ENCODE measurements around the gene NEMP1.

Gene NEMP1

GRCh38 chr12:57046947-57047890 is 31.4 kb downstream of the NEMP1 start:
- Histone ChIP-seq H2BK120ac (ENCODE audit: low read depth, low read length) (no peak overlapping the region), H2BK15ac (ENCODE audit: low read depth, poor library complexity, severe bottlenecking) (no peak overlapping the region), H3K9me3 (ENCODE audit: control insufficient read depth, low read length) (no peaks in the 10 kb centered on the region), H2AFZ (ENCODE audit: low read depth, low read length) (no peak overlapping the region), H3K4me1 (ENCODE audit: control insufficient read depth, insufficient read depth, low read depth, low read length) (peaks cover 6% of the 10 kb centered on the region), H3K4me3 (ENCODE audit: insufficient read depth in 1 of 2, low read depth in 1 of 2, low read length in 2 of 2) (no peak overlapping the region), H4K8ac (ENCODE audit: low read length) (no peak overlapping the region), H3K18ac (ENCODE audit: low read depth in 1 of 2, low read length in 2 of 2) (no peak overlapping the region), H3K14ac (ENCODE audit: low read length in 2 of 2) (no peak overlapping the region), H3K27ac (ENCODE audit: low read length, poor library complexity, severe bottlenecking) (no peak overlapping the region), H2AK5ac (ENCODE audit: low read length, severe bottlenecking) (no peak overlapping the region), H3K9ac (ENCODE audit: low read length) (no peak overlapping the region), H3K36me3 (ENCODE audit: control insufficient read depth in 1 of 2, insufficient read depth in 2 of 2, low read depth in 1 of 2, low read length in 2 of 2) (no peaks in the 10 kb centered on the region), H3K4ac (ENCODE audit: low read depth in 1 of 2, low read length in 2 of 2) (no peak overlapping the region), H2BK5ac (ENCODE audit: low read depth, low read length, poor library complexity, severe bottlenecking) (no peak overlapping the region), H3K27me3 (ENCODE audit: control insufficient read depth in 1 of 2, insufficient read depth in 1 of 2, low read length in 2 of 2) (peaks cover 43 to 93% of the 10 kb centered on the region in 2 experiments), H3K4me2 (ENCODE audit: low read length, poor library complexity, severe bottlenecking) (no peak overlapping the region), H3K79me1 (replicated peaks; ENCODE audit: low read length, poor library complexity, severe bottlenecking) (no peaks in the 10 kb centered on the region), H2BK12ac (ENCODE audit: low read length in 2 of 2) (no peak overlapping the region), H4K91ac (ENCODE audit: low read length) (no peak overlapping the region), H3K23ac (ENCODE audit: low read length in 2 of 2) (no peak overlapping the region)
- DNase-seq = no peak
- 79% methylated on average over 9 of the region's 10 CpGs for WGBS

- no peak overlapping the region for H3K18ac ChIP-seq (ENCODE audit: low read depth in 1 of 2, low read length in 2 of 2)
- no peaks in the 10 kb centered on the region for H3K9me3 ChIP-seq (ENCODE audit: control insufficient read depth, low read length)
- no peak overlapping the region for H3K4me3 ChIP-seq (ENCODE audit: insufficient read depth in 1 of 2, low read depth in 1 of 2, low read length in 2 of 2)
- H2BK12ac ChIP-seq (ENCODE audit: low read length in 2 of 2) = no peak overlapping the region
- no peak overlapping the region for H3K4me2 ChIP-seq (ENCODE audit: low read length, poor library complexity, severe bottlenecking)
- no peak for DNase-seq
- H3K14ac ChIP-seq (ENCODE audit: low read length in 2 of 2) = no peak overlapping the region
- H3K9ac ChIP-seq (ENCODE audit: low read length) = no peak overlapping the region
- no peaks in the 10 kb centered on the region for H3K79me1 ChIP-seq (replicated peaks; ENCODE audit: low read length, poor library complexity, severe bottlenecking)
- no peak overlapping the region for H2AK5ac ChIP-seq (ENCODE audit: low read length, severe bottlenecking)
- H3K27me3 ChIP-seq (ENCODE audit: control insufficient read depth in 1 of 2, insufficient read depth in 1 of 2, low read length in 2 of 2) = peaks cover 46 to 100% of the 10 kb centered on the region in 2 experiments
- H2BK120ac ChIP-seq (ENCODE audit: low read depth, low read length) = no peak overlapping the region
- no peak overlapping the region for H2AFZ ChIP-seq (ENCODE audit: low read depth, low read length)
- peaks cover 6% of the 10 kb centered on the region for H3K4me1 ChIP-seq (ENCODE audit: control insufficient read depth, insufficient read depth, low read depth, low read length)
- H3K23ac ChIP-seq (ENCODE audit: low read length in 2 of 2) = no peak overlapping the region
- H3K27ac ChIP-seq (ENCODE audit: low read length, poor library complexity, severe bottlenecking) = no peak overlapping the region
- H3K36me3 ChIP-seq (ENCODE audit: control insufficient read depth in 1 of 2, insufficient read depth in 2 of 2, low read depth in 1 of 2, low read length in 2 of 2) = no peaks in the 10 kb centered on the region
- no peak overlapping the region for H2BK15ac ChIP-seq (ENCODE audit: low read depth, poor library complexity, severe bottlenecking)
- WGBS = 86% methylated on average over 6 of the region's 6 CpGs
- H4K91ac ChIP-seq (ENCODE audit: low read length) = no peak overlapping the region
- H2BK5ac ChIP-seq (ENCODE audit: low read depth, low read length, poor library complexity, severe bottlenecking) = no peak overlapping the region
- no peak overlapping the region for H4K8ac ChIP-seq (ENCODE audit: low read length)
- no peak overlapping the region for H3K4ac ChIP-seq (ENCODE audit: low read depth in 1 of 2, low read length in 2 of 2)
Measured at GRCh38 chr12:57046086-57046791, 32.4 kb downstream of the NEMP1 start.

GRCh38 chr12:57044889-57045288 is 33.7 kb downstream of the NEMP1 start:
- Histone ChIP-seq H3K4me2 (ENCODE audit: low read length, poor library complexity, severe bottlenecking) (no peak overlapping the region), H3K4me3 (ENCODE audit: insufficient read depth in 1 of 2, low read depth in 1 of 2, low read length in 2 of 2) (no peak overlapping the region), H4K91ac (ENCODE audit: low read length) (no peak overlapping the region), H3K4ac (ENCODE audit: low read depth in 1 of 2, low read length in 2 of 2) (no peak overlapping the region), H3K9me3 (ENCODE audit: control insufficient read depth, low read length) (no peaks in the 10 kb centered on the region), H3K14ac (ENCODE audit: low read length in 2 of 2) (no peak overlapping the region), H3K23ac (ENCODE audit: low read length in 2 of 2) (peak overlapping the region in 1 of 2 experiments; percentile 77), H3K27ac (ENCODE audit: low read length, poor library complexity, severe bottlenecking) (no peak overlapping the region), H2BK120ac (ENCODE audit: low read depth, low read length) (no peak overlapping the region), H2AFZ (ENCODE audit: low read depth, low read length) (no peak overlapping the region), H4K8ac (ENCODE audit: low read length) (no peak overlapping the region), H3K36me3 (ENCODE audit: control insufficient read depth in 1 of 2, insufficient read depth in 2 of 2, low read depth in 1 of 2, low read length in 2 of 2) (no peaks in the 10 kb centered on the region), H3K18ac (ENCODE audit: low read depth in 1 of 2, low read length in 2 of 2) (no peak overlapping the region), H2AK5ac (ENCODE audit: low read length, severe bottlenecking) (no peak overlapping the region), H2BK15ac (ENCODE audit: low read depth, poor library complexity, severe bottlenecking) (no peak overlapping the region), H3K4me1 (ENCODE audit: control insufficient read depth, insufficient read depth, low read depth, low read length) (peaks cover 6% of the 10 kb centered on the region), H3K9ac (ENCODE audit: low read length) (no peak overlapping the region), H3K79me1 (replicated peaks; ENCODE audit: low read length, poor library complexity, severe bottlenecking) (no peaks in the 10 kb centered on the region), H3K27me3 (ENCODE audit: control insufficient read depth in 1 of 2, insufficient read depth in 1 of 2, low read length in 2 of 2) (peaks cover 55 to 99% of the 10 kb centered on the region in 2 experiments), H2BK5ac (ENCODE audit: low read depth, low read length, poor library complexity, severe bottlenecking) (no peak overlapping the region), H2BK12ac (ENCODE audit: low read length in 2 of 2) (no peak overlapping the region)
- DNase-seq = no peak
- 83% methylated on average over 3 of the region's 3 CpGs for WGBS

DNA sequence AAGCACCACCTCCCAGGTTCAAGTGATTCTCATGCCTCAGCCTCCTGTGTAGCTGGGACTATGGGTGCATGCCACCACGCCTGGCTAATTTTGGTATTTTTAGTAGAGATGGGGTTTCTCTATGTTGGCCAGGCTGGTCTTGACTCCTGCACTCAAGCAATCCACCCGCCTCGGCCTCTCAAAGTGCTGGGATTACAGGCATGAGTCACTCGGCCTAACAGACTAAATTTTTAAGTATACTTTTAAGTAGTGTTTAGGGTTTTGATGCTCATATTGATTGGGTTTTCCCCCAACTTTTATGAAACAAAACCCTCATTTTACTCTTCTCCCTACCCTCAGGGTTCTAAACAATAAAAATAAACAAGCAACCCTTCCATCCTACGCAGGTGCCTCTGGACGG is 34.1 kb downstream of the NEMP1 start:
- H3K4me2 ChIP-seq (ENCODE audit: low read length, poor library complexity, severe bottlenecking) = no peak overlapping the region
- H3K79me1 ChIP-seq (replicated peaks; ENCODE audit: low read length, poor library complexity, severe bottlenecking) = no peaks in the 10 kb centered on the region
- peaks cover 60 to 99% of the 10 kb centered on the region in 2 experiments for H3K27me3 ChIP-seq (ENCODE audit: control insufficient read depth in 1 of 2, insufficient read depth in 1 of 2, low read length in 2 of 2)
- H3K9ac ChIP-seq (ENCODE audit: low read length) = no peak overlapping the region
- H3K4ac ChIP-seq (ENCODE audit: low read depth in 1 of 2, low read length in 2 of 2) = no peak overlapping the region
- no peak overlapping the region for H4K8ac ChIP-seq (ENCODE audit: low read length)
- no peak overlapping the region for H3K14ac ChIP-seq (ENCODE audit: low read length in 2 of 2)
- no peak overlapping the region for H2AK5ac ChIP-seq (ENCODE audit: low read length, severe bottlenecking)
- no peak overlapping the region for H3K4me3 ChIP-seq (ENCODE audit: insufficient read depth in 1 of 2, low read depth in 1 of 2, low read length in 2 of 2)
- no peak overlapping the region for H3K27ac ChIP-seq (ENCODE audit: low read length, poor library complexity, severe bottlenecking)
- no peak overlapping the region for H2BK12ac ChIP-seq (ENCODE audit: low read length in 2 of 2)
- no peaks in the 10 kb centered on the region for H3K9me3 ChIP-seq (ENCODE audit: control insufficient read depth, low read length)
- H2BK5ac ChIP-seq (ENCODE audit: low read depth, low read length, poor library complexity, severe bottlenecking) = no peak overlapping the region
- H2AFZ ChIP-seq (ENCODE audit: low read depth, low read length) = no peak overlapping the region
- WGBS = 93% methylated on average over 3 of the region's 6 CpGs
- no peak overlapping the region for H3K18ac ChIP-seq (ENCODE audit: low read depth in 1 of 2, low read length in 2 of 2)
- no peaks in the 10 kb centered on the region for H3K36me3 ChIP-seq (ENCODE audit: control insufficient read depth in 1 of 2, insufficient read depth in 2 of 2, low read depth in 1 of 2, low read length in 2 of 2)
- peaks cover 6% of the 10 kb centered on the region for H3K4me1 ChIP-seq (ENCODE audit: control insufficient read depth, insufficient read depth, low read depth, low read length)
- no peak overlapping the region for H2BK120ac ChIP-seq (ENCODE audit: low read depth, low read length)
- peak overlapping the region in 1 of 2 experiments; percentile 77 for H3K23ac ChIP-seq (ENCODE audit: low read length in 2 of 2)
- no peak overlapping the region for H4K91ac ChIP-seq (ENCODE audit: low read length)
- no peak for DNase-seq
- H2BK15ac ChIP-seq (ENCODE audit: low read depth, poor library complexity, severe bottlenecking) = no peak overlapping the region

Data from mesenchymal stem cell (in vitro differentiated cells and primary cell).